AG09319 (cell line): ENCODE measurements around the gene NASP.

Source experiments
- DNase-seq: peaks from one replicate; pipeline ENCODE4 v3.0.0-alpha.2; 2010; ENCODE audit warnings: low read depth; ENCODE audit errors: extremely low read depth
- TF ChIP-seq, protein P1 (sequence below): IDR thresholded peaks from 2 replicates; pipeline ENCODE4 v1.5.1; 2011; ENCODE audit warnings: low read depth, mild to moderate bottlenecking, inconsistent platforms, low read length, moderate library complexity

NASP gene

GRCh38 chr1:45640293-45640692, 56.5 kb downstream of the NASP start:
- TF ChIP-seq, protein P1, sequence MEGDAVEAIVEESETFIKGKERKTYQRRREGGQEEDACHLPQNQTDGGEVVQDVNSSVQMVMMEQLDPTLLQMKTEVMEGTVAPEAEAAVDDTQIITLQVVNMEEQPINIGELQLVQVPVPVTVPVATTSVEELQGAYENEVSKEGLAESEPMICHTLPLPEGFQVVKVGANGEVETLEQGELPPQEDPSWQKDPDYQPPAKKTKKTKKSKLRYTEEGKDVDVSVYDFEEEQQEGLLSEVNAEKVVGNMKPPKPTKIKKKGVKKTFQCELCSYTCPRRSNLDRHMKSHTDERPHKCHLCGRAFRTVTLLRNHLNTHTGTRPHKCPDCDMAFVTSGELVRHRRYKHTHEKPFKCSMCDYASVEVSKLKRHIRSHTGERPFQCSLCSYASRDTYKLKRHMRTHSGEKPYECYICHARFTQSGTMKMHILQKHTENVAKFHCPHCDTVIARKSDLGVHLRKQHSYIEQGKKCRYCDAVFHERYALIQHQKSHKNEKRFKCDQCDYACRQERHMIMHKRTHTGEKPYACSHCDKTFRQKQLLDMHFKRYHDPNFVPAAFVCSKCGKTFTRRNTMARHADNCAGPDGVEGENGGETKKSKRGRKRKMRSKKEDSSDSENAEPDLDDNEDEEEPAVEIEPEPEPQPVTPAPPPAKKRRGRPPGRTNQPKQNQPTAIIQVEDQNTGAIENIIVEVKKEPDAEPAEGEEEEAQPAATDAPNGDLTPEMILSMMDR, result no peak
- DNase-seq, result no peak

DNA sequence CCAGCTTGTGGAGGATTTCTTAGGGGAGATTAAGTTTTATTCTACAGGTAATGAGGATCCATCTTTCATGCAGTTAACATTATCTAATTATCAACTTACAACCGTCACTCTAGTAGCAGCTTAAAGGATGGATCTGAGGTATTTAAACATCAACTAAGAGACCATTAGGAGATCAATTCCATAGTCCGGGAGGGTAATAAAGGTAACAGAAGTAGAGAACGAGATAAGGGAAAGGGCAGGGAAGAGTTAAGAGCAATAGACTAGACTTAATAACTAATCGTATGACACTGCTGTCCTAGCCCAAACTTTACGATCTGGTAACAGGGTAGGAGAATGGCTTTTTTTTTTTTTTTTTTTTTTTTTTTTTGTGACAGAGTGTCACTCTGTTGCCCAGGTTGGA, 59.5 kb downstream of the NASP start:
- no peak for DNase-seq

DNA sequence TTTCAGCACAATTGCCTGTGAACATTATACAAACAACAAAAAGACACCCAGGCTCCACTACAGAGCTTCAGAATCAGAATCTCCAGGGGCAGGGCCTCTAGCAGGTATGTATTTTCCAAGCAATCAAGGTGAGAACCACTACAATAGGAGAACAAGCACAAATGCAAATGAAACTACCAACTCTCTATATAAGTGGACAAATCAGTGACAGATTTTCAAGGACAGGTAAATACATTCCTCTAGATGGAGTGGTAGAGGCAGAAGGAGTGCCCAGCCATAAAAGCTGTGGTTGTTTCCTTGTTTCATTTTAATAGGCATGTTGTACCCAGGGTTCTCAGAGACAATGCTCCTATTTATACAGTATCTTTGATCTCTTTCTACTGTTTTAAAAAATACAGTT, 60.1 kb downstream of the NASP start:
- no peak for DNase-seq
- TF ChIP-seq, protein P1, result no peak

More for the DNA sequence above, 59.5 kb downstream of the NASP start:
- TF ChIP-seq, protein P1, result no peak

DNA sequence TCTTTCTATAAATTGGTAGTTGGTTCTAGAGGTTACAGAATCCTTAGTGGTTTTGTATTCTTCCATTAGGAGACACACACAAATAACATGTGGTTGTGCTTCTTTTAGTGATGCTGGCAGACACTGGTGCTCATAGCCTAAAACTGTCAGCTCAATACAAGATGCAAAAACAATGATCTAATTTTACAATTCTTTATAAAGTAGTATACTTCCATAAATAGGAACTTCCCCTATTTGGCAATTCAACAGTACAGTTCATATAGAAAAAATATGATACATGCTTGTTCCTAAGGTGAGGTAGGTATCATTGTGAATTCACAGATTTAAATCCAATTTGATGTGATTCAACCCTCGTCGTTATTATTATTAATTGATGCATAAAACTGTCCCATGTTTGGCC, 60.8 kb downstream of the NASP start:
- no peak for DNase-seq
- TF ChIP-seq, protein P1, result no peak

DNA sequence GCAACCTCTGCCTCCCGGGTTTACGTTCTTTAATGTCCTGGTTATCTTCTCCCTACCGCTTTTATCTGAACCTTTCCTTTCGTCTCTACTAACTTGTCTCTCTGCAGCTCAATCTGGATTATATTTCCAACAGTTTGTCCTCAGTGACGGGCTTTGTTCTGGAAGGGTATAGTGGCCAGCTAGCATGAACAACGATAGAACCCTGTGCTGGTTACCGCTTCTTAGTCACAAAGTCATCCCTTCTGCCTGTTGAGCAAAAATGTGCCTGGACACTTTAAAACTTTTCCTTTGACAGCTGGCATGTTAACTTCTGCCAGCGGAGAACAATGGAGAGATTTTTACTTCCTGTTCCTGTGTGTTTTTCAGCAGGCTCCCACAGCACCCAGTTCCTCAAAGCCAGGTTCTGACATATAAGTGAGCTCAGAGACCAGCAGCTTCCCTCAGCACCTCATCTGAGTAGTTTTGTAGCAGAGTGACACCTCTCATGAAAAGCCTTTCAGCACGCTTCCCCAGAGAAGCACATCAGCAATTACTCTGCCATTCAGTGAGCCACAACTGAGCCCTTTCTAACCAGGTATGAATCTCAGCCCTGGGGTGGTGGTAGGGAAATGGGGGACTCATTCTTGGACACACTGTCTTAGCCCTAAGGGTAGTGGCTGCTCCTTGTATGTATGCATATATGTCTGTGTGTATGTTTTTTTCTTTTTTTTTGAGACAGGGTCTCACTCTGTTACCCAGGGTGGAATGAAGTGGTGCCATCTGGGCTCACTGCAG, 63.6 kb downstream of the NASP start:
- TF ChIP-seq, protein P1, result no peak
- no peak for DNase-seq

- peak; percentile 42 for DNase-seq
- TF ChIP-seq, protein P1, result no peak
These were observed 70.9 kb downstream of the NASP start for GRCh38 chr1:45654540-45655280.

- DNase-seq, result no peak
- TF ChIP-seq, protein P1, result no peak
These were observed 72.9 kb downstream of the NASP start for GRCh38 chr1:45656573-45657226.
